K562 (cell line): ENCODE measurements around the gene DNAJC1. TPM values are rescaled to one million over a fixed set of nuclear protein-coding genes. Genes with fewer than 3 reads are reported as not detected.

Experiments
- CHD7 ChIP-seq: fragments of 200-600 bp; sonication (generic); IDR thresholded peaks from one replicate; pipeline ENCODE4 v1.6.1; 2012; ENCODE audit warnings: mild to moderate bottlenecking, low read depth, low read length, inconsistent platforms
- HDGF ChIP-seq: fragments of 450-650 bp; IDR thresholded peaks from 2 replicates; pipeline ENCODE4 v1.6.1; 2016
- MTA1 ChIP-seq: fragments of 450-650 bp; IDR thresholded peaks from 2 replicates; pipeline ENCODE4 v1.6.1; 2017; ENCODE audit warnings: borderline replicate concordance
- POLR2AphosphoS2 ChIP-seq: IDR thresholded peaks from 2 replicates; pipeline ENCODE4 v1.6.1; 2012; ENCODE audit warnings: low read length, improper control_type of control experiment
- POLR2G ChIP-seq: fragments of 200-400 bp; formaldehyde crosslinking; IDR thresholded peaks from 2 replicates; pipeline ENCODE4 v1.6.1; 2017; ENCODE audit warnings: low read depth, mild to moderate bottlenecking, antibody characterized with exemption, low read length, moderate library complexity
- TBP ChIP-seq: optimal IDR thresholded peaks from 2 replicates; pipeline ENCODE3; 2011; ENCODE audit warnings: low read depth, low read length, improper control_type of control experiment
- ZFX ChIP-seq: sonication (generic); formaldehyde crosslinking; IDR thresholded peaks from 2 replicates; pipeline ENCODE4 v1.8.0; 2022; ENCODE audit warnings: mild to moderate bottlenecking, missing genetic modification reagents, moderate library complexity
- polyA plus RNA-seq, 8 experiments: library from polyadenylated mRNA; depleted of rRNA in 4 of 8; stranded (reverse) in 5 of 8; unstranded in 3 of 8; fragments of >200 nt; fragmentation: Nextera tagmentation in 2 of 8; fragmentation: Illumina TruSeq in 1 of 8; extraction: Ambion mirVana in 2 of 8; extraction: Trizol in 1 of 8; gene quantifications; 2 replicates each; pipeline versions ENCODE4 v1.2.1 to v1.2.3, GENCODE V29; 2011 to 2014; ENCODE audit warnings: inconsistent platforms in 1 of 8, missing spikeins in 1 of 8
- total RNA-seq, 7 experiments: library from RNA; depleted of rRNA in 6 of 7; stranded (reverse); fragments of >200 nt in 6 of 7; fragmentation: Illumina TruSeq in 2 of 7; extraction: Trizol in 2 of 7; gene quantifications; 2 replicates each; pipeline versions ENCODE4 v1.2.1 to v1.2.3, GENCODE V29; 2011 to 2021; ENCODE audit warnings: low replicate concordance in 1 of 7
- TF ChIP-seq, protein P1 (sequence below): sonication (generic); formaldehyde crosslinking; IDR thresholded peaks from 2 replicates; pipeline ENCODE4 v1.8.1; 2022; ENCODE audit warnings: missing genetic modification reagents

DNAJC1 gene
- total and polyA plus RNA-seq, 9 of the 15 experiments (the other 6 are each of a cell fraction or from before 2014, with no cell fraction given), result 5.4 to 77.6 (median 40.3) TPM

DNA sequence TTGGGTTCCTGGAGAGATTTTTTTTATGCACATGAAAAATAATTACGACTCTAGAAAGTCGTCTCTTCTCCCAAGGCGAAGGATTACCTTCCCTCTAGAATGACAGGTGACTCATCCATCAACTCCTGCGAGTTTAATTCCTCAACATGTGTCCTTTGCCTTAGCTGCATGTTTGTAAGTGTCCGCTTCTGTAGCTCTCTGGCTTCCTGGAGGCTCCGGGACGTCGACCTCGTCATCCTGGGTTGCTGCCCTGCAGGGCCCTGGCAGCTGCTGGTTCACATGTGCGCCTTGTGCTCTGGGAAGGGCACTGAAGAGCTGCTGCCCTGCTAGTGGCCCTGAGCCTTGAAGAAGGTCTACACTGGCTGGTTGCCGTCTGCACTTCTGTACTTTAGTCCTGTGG lies 259.3 kb downstream of the DNAJC1 start (continued):
- no peak for TF ChIP-seq CHD7
- TF ChIP-seq MTA1, result no peak
- 0 out of 2 replicates have a peak, but pooled peaks have one; percentile 64 for TF ChIP-seq POLR2AphosphoS2
- peak; percentile 52 for TF ChIP-seq POLR2G
- TF ChIP-seq TBP, result no peak
- no peak for TF ChIP-seq HDGF
- TF ChIP-seq ZFX (CRISPR knock-in tag), result no peak
- TF ChIP-seq, protein P1, sequence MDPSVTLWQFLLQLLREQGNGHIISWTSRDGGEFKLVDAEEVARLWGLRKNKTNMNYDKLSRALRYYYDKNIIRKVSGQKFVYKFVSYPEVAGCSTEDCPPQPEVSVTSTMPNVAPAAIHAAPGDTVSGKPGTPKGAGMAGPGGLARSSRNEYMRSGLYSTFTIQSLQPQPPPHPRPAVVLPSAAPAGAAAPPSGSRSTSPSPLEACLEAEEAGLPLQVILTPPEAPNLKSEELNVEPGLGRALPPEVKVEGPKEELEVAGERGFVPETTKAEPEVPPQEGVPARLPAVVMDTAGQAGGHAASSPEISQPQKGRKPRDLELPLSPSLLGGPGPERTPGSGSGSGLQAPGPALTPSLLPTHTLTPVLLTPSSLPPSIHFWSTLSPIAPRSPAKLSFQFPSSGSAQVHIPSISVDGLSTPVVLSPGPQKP (CRISPR knock-in tag), result no peak
- TF ChIP-seq, all 486 proteins: peak for 6
